Left kidney (tissue), 8 donors: ENCODE results near the gene MCM5. TPM values are rescaled to one million over a fixed set of nuclear protein-coding genes. Genes with fewer than 3 reads are reported as not detected.
"Not testable (repeated sequence)": the region's sequence is repeated elsewhere in the genome, so short reads cannot be mapped to it uniquely, and the experiment has no call there.

ENCODE experiments used
- DNase-seq: peaks from one replicate; pipeline ENCODE4 v3.0.0-alpha.2; 2013
- long read RNA-seq, 8 donors: transcript quantifications; one replicate each; lab custom pipeline, GENCODE V29; 2026
- polyA plus RNA-seq: library from polyadenylated mRNA; unstranded; fragments of 120-200 nt; gene quantifications from one replicate; pipeline ENCODE4 v1.2.1, GENCODE V29; 2013; ENCODE audit not compliant: insufficient read length

The MCM5 gene
- polyA plus RNA-seq, result 72.4 TPM
- long read RNA-seq, donor 1, transcript MCM5-201 (17 exons, 3,534 nt), result major isoform, 19 of 53 reads
- long read RNA-seq, donor 1, partial matches to known transcripts, result 34 of 53 reads
- long read RNA-seq, donor 1, other reads (novel, unspliced or antisense), result 0 of 53 reads
- long read RNA-seq, donor 2, transcript MCM5-201 (17 exons, 3,534 nt), result major isoform, 15 of 15 reads
- long read RNA-seq, donor 2, partial matches to known transcripts, result 0 of 15 reads
- long read RNA-seq, donor 2, other reads (novel, unspliced or antisense), result 0 of 15 reads
- long read RNA-seq, donor 3, transcript MCM5-201 (17 exons, 3,534 nt), result major isoform, 13 of 13 reads
- long read RNA-seq, donor 3, partial matches to known transcripts, result 0 of 13 reads
- long read RNA-seq, donor 3, other reads (novel, unspliced or antisense), result 0 of 13 reads
- long read RNA-seq, donor 4, partial matches to known transcripts, result 10 of 11 reads
- long read RNA-seq, donor 4, other reads (novel, unspliced or antisense), result 0 of 11 reads
- long read RNA-seq, donor 5, transcript MCM5-201 (17 exons, 3,534 nt), result major isoform, 15 of 15 reads
- long read RNA-seq, donor 5, partial matches to known transcripts, result 0 of 15 reads
- long read RNA-seq, donor 5, other reads (novel, unspliced or antisense), result 0 of 15 reads
- long read RNA-seq, donor 6, transcript MCM5-201 (17 exons, 3,534 nt), result major isoform, 19 of 71 reads
- long read RNA-seq, donor 6, partial matches to known transcripts, result 52 of 71 reads
- long read RNA-seq, donor 6, other reads (novel, unspliced or antisense), result 0 of 71 reads
- long read RNA-seq, donor 7, transcript MCM5-201 (17 exons, 3,534 nt), result major isoform, 22 of 34 reads
- long read RNA-seq, donor 7, partial matches to known transcripts, result 12 of 34 reads
- long read RNA-seq, donor 7, other reads (novel, unspliced or antisense), result 0 of 34 reads
- long read RNA-seq, donor 8, transcript MCM5-201 (17 exons, 3,534 nt), result major isoform, 6 of 18 reads
- long read RNA-seq, donor 8, partial matches to known transcripts, result 12 of 18 reads
- long read RNA-seq, donor 8, other reads (novel, unspliced or antisense), result 0 of 18 reads

GRCh38 chr22:35399678-35400500 is at the start of gene MCM5:
Gene MCM5 (plus strand): TSS chr22:35400140. CDS start chr22:35400439, 299 bp downstream.
- DNase-seq, result peak; percentile 97

DNA sequence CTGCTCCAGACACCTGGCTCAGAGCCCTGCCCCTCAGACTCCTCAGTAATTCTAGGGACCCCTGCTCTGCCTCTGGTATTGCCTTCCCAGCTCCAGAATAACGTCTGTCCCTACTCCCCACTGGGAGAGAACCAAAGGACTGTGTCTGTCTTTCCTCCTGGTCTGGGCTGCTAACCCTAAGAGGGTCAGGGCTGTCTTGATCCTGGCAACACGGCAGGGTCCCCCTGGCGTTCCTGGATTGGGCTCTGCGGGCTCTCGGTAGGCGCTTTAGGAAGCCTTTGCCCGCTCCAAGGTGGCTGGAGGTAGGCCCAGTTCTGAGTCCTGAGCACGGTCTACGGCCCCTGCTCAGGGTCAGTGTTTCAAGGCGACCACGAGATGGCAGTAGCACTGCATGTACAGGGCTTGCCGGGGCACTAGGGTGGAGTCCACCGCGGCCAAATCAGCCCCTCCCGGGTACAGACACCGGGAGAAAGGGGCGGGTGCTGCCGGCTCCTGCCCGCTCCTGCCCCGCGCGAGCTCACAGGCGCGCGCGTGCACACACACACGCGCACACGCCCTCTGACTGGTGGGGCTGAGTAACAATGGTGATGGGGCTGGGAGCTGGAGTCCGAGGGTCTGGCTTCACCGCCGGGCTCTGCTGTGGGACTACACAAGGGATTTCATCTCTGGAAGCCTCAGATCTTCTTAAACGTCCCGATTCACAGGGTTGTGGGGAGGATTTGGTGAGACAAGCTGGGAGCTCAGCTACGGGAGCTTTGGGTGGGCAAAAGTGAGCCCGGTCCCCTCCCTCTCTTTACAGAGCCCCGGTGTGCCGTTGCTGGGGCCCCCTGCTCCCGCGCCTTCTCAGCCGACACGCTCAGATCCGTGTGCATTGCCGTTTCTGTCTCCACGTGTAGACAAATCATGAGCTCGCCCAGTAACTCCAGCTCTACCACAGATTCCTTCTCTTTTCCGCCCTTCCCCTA is 49.1 kb upstream of the MCM5 start:
- DNase-seq, result peak; percentile 85

- DNase-seq, result no peak
Measured at GRCh38 chr22:35352214-35353111, 47.5 kb upstream of the MCM5 start.

DNA sequence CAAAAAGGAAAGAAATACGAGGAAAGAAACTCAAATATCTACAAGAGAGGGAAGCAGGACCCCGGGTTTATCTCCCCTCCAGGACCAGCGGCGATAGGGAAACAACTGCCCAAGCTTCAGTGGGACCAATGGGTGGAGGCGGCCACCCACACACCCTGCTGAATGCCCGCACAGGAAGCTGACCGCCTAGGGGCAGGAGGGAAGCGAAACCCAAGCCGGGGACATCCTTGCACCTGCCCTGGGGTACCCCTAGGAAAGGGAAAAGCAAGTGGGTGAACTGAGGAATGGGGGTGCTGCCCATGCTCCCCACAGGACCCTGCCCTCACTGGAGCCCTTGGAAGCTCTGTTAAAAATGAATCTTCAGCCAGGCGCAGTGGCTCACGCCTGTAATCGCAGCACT is 46.6 kb upstream of the MCM5 start:
- DNase-seq, result no peak

DNA sequence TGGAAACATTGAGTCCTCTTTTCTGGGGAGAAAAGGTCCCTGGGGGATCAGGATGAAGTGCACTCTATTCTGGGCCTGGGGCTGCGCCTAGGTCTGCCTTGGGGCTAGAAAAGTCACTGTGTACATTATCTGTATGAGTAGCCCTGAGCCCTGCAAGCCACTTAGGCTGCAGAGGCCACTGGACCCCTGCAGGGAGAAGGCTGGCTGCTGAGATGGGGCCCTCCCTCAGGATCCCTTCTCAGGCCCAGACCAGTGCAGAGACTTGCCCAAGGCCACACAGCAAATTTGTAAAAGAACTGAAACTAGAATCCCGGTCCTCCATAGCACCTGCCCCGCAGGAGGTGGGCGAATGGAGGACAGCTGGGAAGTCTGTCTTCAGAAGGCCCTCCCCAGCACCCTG is 45.9 kb upstream of the MCM5 start:
- no peak for DNase-seq

DNA sequence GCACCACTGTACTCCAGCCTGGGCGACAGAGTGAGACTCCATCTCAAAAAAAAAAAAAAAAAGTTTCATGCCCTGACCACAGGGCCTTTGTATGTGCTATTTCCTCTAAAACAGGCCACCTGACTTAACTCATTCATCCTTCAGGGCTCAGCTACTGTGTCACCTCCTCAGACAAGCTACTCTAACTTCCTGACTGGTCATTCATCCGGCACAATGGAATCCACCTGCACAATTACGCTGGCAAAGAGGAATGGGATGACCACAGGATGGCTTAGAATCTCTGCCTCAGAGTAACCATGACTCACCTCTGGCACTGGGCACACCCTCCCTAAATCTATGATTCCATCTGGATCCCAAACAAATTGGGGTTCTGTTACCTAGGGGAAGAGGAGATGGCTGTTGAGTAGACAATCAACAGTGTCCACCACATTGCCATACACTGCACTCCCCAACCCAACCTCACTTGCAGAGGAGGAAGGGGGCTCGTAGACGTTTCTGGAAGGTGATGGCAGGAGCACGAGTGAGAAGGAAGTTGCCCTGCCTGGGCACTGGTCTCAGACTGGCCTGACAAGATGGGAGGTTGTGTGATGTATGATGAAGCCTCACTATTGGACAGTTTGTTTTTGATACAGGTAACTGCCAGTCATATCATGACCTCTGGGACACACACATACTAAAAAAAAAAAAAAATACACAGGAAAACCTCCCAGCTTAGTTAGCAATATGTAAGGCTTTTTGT is 41.9 kb upstream of the MCM5 start:
- DNase-seq, result no peak

DNA sequence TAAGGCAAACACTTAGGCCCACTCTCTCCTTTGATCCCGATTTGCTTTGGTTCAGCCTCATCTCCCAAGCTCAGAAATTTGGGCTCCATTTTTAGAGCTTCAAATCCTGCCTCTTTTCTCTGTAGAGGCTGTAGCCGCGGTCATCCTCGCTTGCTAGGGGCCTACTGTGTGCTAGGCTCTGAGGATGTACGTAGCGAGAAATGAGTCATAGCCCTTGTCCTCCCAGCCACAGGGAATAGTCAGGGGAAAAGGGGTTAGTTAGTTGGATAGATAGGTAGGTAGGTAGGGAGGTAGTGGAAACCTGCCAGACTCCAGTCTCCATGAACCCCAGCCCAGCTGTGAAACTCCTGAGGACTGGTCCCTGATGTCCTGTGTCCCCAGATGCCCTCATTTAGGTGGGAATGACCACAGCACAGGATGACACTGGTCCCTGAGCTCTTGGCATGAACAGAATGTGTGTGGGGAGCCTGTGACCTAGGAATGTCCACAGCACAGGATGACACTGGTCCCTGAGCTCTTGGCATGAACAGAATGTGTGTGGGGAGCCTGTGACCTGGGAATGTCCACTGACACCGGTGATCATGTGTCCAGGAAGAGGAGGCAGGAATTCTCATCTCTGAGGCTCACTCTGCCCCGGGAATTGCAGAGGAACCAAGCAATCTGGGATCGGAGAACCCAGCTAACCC is 40.4 kb upstream of the MCM5 start:
- DNase-seq, result no peak

- DNase-seq, result no peak
Measured at GRCh38 chr22:35361001-35361558, 38.9 kb upstream of the MCM5 start.

DNA sequence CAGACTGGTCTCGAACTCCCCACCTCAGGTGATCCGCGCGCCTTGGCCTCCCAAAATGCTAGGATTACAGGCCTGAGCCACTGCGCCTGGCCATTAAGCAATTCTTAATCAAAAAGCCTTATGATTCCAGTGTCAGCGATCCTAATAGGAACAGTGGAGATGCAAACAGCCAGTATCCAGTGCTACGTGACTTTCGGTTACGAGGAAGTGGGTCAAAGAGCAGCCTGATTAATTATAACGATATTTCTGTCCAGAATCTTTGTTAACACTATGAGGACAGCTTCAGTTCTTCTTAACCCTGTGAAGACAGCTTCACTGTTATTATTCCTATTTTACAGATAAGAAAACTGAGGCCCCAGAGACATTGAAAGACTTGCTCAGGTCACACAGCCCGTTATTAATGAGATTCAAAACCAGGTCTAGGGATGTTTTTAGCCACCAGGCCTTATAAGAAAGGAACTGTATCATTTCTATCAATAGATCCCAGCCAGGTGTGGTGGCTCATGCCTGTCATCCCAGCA is 36.3 kb upstream of the MCM5 start:
- no peak for DNase-seq

- not testable (repeated sequence) for DNase-seq
Measured at GRCh38 chr22:35364230-35364629, 35.7 kb upstream of the MCM5 start.

DNA sequence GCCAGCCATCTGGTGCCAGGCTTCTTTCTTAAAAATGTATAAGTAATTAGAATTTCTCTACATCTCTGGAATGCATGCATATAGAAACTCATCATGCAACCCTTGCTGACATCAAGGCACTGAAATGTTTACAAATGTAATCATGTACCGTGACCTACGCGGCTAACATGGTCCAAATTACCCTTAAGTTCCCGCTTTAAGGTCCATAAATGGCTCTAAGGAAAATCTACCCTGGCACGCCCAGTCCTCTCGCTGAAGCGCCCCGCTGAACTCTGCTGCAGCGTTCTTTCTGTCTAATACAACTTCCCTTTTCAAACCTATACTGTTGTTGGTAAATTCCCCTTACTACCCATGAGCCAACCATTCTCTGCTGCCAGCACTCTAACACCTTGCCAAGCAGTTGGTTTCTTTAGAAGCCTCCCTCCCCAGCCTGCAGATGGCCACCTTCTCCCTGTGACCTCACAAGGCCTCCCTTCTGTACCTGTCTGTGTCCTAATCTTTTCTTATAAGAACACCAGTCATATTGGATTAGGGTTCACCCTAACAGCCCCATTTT is 32.5 kb upstream of the MCM5 start:
- DNase-seq, result no peak

GRCh38 chr22:35368386-35368785 is 31.6 kb upstream of the MCM5 start:
- DNase-seq, result no peak

GRCh38 chr22:35369996-35370395 is 29.9 kb upstream of the MCM5 start:
- DNase-seq, result no peak

- DNase-seq, result no peak
Measured at GRCh38 chr22:35373781-35374180, 26.2 kb upstream of the MCM5 start.

GRCh38 chr22:35375031-35375430 is 24.9 kb upstream of the MCM5 start:
- DNase-seq, result no peak

GRCh38 chr22:35375526-35375925 is 24.4 kb upstream of the MCM5 start:
- DNase-seq, result no peak
